Trophoblast cell (in vitro differentiated cells and primary cell): ENCODE data around the gene NOXRED1.

Experiments used
- DNase-seq, 2 donors: peaks; one replicate each; pipeline ENCODE4 v3.0.0-alpha.2; 2016
- H2AFZ ChIP-seq: 2 replicates; pipeline ENCODE4 v1.6.1; 2013; ENCODE audit warnings: low read length, moderate library complexity, mild to moderate bottlenecking; ENCODE audit not compliant: insufficient read depth, poor library complexity
- H2AK5ac ChIP-seq: 2 replicates; pipeline ENCODE4 v1.6.1; 2013; ENCODE audit warnings: mild to moderate bottlenecking, low read length
- H2BK120ac ChIP-seq: 2 replicates; pipeline ENCODE4 v1.6.1; 2013; ENCODE audit warnings: low read length, mild to moderate bottlenecking, moderate library complexity; ENCODE audit not compliant: insufficient read depth, poor library complexity
- H2BK12ac ChIP-seq: 2 replicates; pipeline ENCODE4 v1.6.1; 2013; ENCODE audit warnings: mild to moderate bottlenecking, low read length, moderate library complexity
- H2BK5ac ChIP-seq: 2 replicates; pipeline ENCODE4 v1.6.1; 2013; ENCODE audit warnings: low read length, low read depth, moderate library complexity, mild to moderate bottlenecking; ENCODE audit not compliant: poor library complexity
- H3K14ac ChIP-seq: 2 replicates; pipeline ENCODE4 v1.6.1; 2013; ENCODE audit warnings: mild to moderate bottlenecking, low read length
- H3K18ac ChIP-seq: 2 replicates; pipeline ENCODE4 v1.6.1; 2013; ENCODE audit warnings: mild to moderate bottlenecking, low read length
- H3K23ac ChIP-seq: 2 replicates; pipeline ENCODE4 v1.6.1; 2013; ENCODE audit warnings: low read length
- H3K27ac ChIP-seq: 2 replicates; pipeline ENCODE4 v1.5.1; 2013; ENCODE audit warnings: low read depth, mild to moderate bottlenecking, inconsistent platforms, low read length, moderate library complexity
- H3K27me3 ChIP-seq: 2 replicates; pipeline ENCODE4 v1.6.1; 2013; ENCODE audit warnings: inconsistent platforms, mild to moderate bottlenecking, low read length, moderate library complexity; ENCODE audit not compliant: insufficient read depth
- H3K36me3 ChIP-seq, 2 experiments: 1 replicate in 1 of 2; 2 replicates in 1 of 2; pipeline ENCODE4 v1.6.1; 2013; ENCODE audit warnings: low read length in 2 of 2, mild to moderate bottlenecking in 2 of 2, moderate library complexity in 1 of 2; ENCODE audit not compliant: insufficient read depth in 2 of 2, control insufficient read depth in 1 of 2
- H3K4ac ChIP-seq: 2 replicates; pipeline ENCODE4 v1.6.1; 2013; ENCODE audit warnings: low read depth, mild to moderate bottlenecking, low read length, moderate library complexity
- H3K4me1 ChIP-seq, 2 experiments: 1 replicate in 1 of 2; 2 replicates in 1 of 2; pipeline ENCODE4 v1.6.1; 2013; ENCODE audit warnings: low read length in 2 of 2, mild to moderate bottlenecking in 2 of 2, moderate library complexity in 1 of 2; ENCODE audit not compliant: insufficient read depth in 2 of 2, control insufficient read depth in 1 of 2
- H3K4me2 ChIP-seq: 2 replicates; pipeline ENCODE4 v1.6.1; 2013; ENCODE audit warnings: inconsistent platforms, mild to moderate bottlenecking, low read length, moderate library complexity
- H3K4me3 ChIP-seq: 2 replicates; pipeline ENCODE4 v1.5.1; 2013; ENCODE audit warnings: mild to moderate bottlenecking, low read depth, low read length, inconsistent platforms
- H3K79me1 ChIP-seq: one replicate; pipeline ENCODE4 v1.6.1; 2013; ENCODE audit warnings: low read length
- H3K79me2 ChIP-seq: 2 replicates; pipeline ENCODE4 v1.6.1; 2013; ENCODE audit warnings: low read length, mild to moderate bottlenecking; ENCODE audit not compliant: control insufficient read depth, insufficient read depth, poor library complexity
- H3K9ac ChIP-seq: 2 replicates; pipeline ENCODE4 v1.6.1; 2013; ENCODE audit warnings: mild to moderate bottlenecking, low read length
- H3K9me3 ChIP-seq: 2 replicates; pipeline ENCODE4 v1.6.1; 2013; ENCODE audit warnings: low read depth, mild to moderate bottlenecking, control low read depth, inconsistent platforms, low read length; ENCODE audit not compliant: insufficient read depth
- H4K12ac ChIP-seq: 2 replicates; pipeline ENCODE4 v1.6.1; 2013; ENCODE audit warnings: low read depth, mild to moderate bottlenecking, low read length, moderate library complexity
- H4K8ac ChIP-seq: 2 replicates; pipeline ENCODE4 v1.6.1; 2013; ENCODE audit warnings: low read depth, mild to moderate bottlenecking, low read length, moderate library complexity
- H4K91ac ChIP-seq: one replicate; pipeline ENCODE4 v1.6.1; 2013; ENCODE audit warnings: low read depth, mild to moderate bottlenecking, low read length, moderate library complexity
- WGBS: extraction: QIAGEN DNeasy Blood & Tissue Kit; methylation state at CpG from one replicate; pipeline ENCODE4 v1.1.7; 2013; ENCODE audit warnings: missing lambda C conversion rate; ENCODE audit not compliant: insufficient read length, insufficient coverage; ENCODE audit errors: extremely low coverage; 5-methylcytosine and 5-hydroxymethylcytosine counted together

The NOXRED1 gene

DNA sequence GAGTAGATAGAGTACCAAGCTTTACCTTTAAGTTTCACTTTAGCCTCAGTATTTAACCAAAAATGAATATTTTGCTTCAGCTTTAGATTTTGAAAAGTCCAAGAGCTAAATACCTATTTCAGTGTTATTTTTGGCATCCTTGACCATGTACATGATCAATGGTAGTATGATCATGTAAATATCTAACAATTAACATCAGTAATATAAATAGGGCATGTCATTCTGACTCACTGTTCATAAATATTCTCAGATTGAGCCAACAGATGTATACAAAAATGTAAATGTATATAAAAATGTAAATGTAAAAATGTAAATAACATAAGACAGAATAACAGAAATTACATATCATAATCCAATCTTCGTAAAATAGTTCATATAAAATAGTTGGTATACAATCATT is 15.3 kb upstream of the NOXRED1 start:
- no peak overlapping the region for H3K9ac ChIP-seq
- no CpG with 5 or more reads among the region's 1 CpG for WGBS
- H3K23ac ChIP-seq, result no peak overlapping the region
- H3K9me3 ChIP-seq, result no peaks in the 10 kb centered on the region
- no peaks in the 10 kb centered on the region for H3K79me2 ChIP-seq
- peaks cover 10 to 40% of the 10 kb centered on the region in 2 experiments for H3K36me3 ChIP-seq
- no peak overlapping the region for H4K8ac ChIP-seq
- H3K4me2 ChIP-seq, result no peak overlapping the region
- H3K79me1 ChIP-seq, result no peaks in the 10 kb centered on the region
- no peak overlapping the region for H3K18ac ChIP-seq
- no peak for DNase-seq
- no peak overlapping the region for H4K12ac ChIP-seq
- no peak overlapping the region for H2AFZ ChIP-seq
- H2BK5ac ChIP-seq, result no peak overlapping the region
- H2BK120ac ChIP-seq, result no peak overlapping the region
- no peak overlapping the region for H2BK12ac ChIP-seq
- no peak overlapping the region for H3K27ac ChIP-seq
- no peak overlapping the region for H4K91ac ChIP-seq
- H3K27me3 ChIP-seq, result no peaks in the 10 kb centered on the region
- H3K4ac ChIP-seq, result no peak overlapping the region
- no peaks in the 10 kb centered on the region for H3K4me1 ChIP-seq
- no peak overlapping the region for H2AK5ac ChIP-seq
- no peak overlapping the region for H3K4me3 ChIP-seq
- no peak overlapping the region for H3K14ac ChIP-seq

DNA sequence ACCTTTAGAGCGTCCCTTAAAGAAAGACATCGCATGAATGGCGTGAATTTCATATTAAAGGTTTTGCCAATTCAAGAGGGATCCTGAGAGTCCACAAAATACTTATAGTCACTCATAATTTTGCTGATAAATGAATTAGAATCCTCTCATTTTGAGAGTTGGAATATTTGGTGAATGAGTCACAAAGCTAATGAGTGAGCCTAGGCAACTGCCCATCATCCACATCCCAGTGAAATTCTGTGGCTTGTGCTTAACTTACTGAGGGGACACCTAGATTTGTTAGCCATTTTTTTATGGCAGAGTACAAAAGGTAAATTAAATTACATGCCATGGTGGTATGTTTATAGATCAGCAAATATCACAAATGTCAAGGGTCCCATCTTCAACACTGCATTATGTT is 12.7 kb upstream of the NOXRED1 start:
- no peaks in the 10 kb centered on the region for H3K9me3 ChIP-seq
- no peak overlapping the region for H3K9ac ChIP-seq

GRCh38 chr14:77426396-77426795 is 3.1 kb upstream of the NOXRED1 start:
- Histone ChIP-seq H4K8ac (no peak overlapping the region), H3K27ac (no peak overlapping the region), H3K14ac (no peak overlapping the region), H3K4me1 (no peaks in the 10 kb centered on the region), H2AFZ (no peak overlapping the region), H3K9me3 (no peaks in the 10 kb centered on the region), H3K79me2 (no peaks in the 10 kb centered on the region), H3K23ac (no peak overlapping the region), H4K12ac (no peak overlapping the region), H3K18ac (no peak overlapping the region), H2AK5ac (no peak overlapping the region), H3K4ac (no peak overlapping the region), H2BK12ac (no peak overlapping the region), H3K9ac (no peak overlapping the region), H3K4me2 (no peak overlapping the region), H4K91ac (no peak overlapping the region), H3K4me3 (no peak overlapping the region), H3K27me3 (no peaks in the 10 kb centered on the region), H2BK120ac (no peak overlapping the region), H3K79me1 (no peaks in the 10 kb centered on the region), H3K36me3 (peaks cover 21 to 46% of the 10 kb centered on the region in 2 experiments), H2BK5ac (no peak overlapping the region)
- WGBS, result no CpG with 5 or more reads among the region's 3 CpGs
- no peak for DNase-seq

More for the DNA sequence above, 12.7 kb upstream of the NOXRED1 start:
- Histone ChIP-seq H3K23ac (no peak overlapping the region), H3K14ac (no peak overlapping the region), H3K36me3 (peaks cover 9 to 22% of the 10 kb centered on the region in 2 experiments), H3K27me3 (no peaks in the 10 kb centered on the region), H4K12ac (no peak overlapping the region), H3K18ac (no peak overlapping the region), H2BK120ac (no peak overlapping the region), H2AFZ (no peak overlapping the region), H2BK12ac (no peak overlapping the region), H3K79me2 (no peaks in the 10 kb centered on the region), H3K4me3 (no peak overlapping the region), H2BK5ac (no peak overlapping the region), H3K27ac (no peak overlapping the region), H2AK5ac (no peak overlapping the region), H3K4me1 (no peaks in the 10 kb centered on the region), H3K4ac (no peak overlapping the region), H4K91ac (no peak overlapping the region), H3K79me1 (no peaks in the 10 kb centered on the region), H4K8ac (no peak overlapping the region), H3K4me2 (no peak overlapping the region)
- no peak for DNase-seq
- no CpG with 5 or more reads among the region's 3 CpGs for WGBS

DNA sequence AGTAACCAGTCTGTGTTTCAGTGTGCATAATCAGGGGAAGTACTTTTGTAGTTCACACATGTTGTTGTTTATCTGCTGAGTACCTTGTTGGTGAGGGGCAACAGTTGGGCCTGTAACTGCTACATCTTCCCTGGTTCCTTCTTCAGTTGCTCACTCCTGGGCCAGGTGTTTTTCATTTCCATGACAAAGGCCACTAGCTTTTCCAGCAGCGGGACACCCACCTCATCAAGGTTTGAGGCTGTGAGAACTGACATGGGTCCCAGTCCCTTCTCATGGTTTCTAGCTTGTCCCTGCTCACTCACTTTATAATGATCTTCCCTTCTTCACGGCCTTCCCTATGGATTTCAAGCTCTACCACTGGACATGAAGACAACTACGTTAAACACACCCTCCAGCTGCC is 1.5 kb upstream of the NOXRED1 start:
- whole genome bisulfite sequencing, result no CpG with 5 or more reads among the region's 3 CpGs
- Histone ChIP-seq H3K4me3 (no peak overlapping the region), H3K4me2 (no peak overlapping the region), H4K8ac (no peak overlapping the region), H3K9ac (no peak overlapping the region), H2BK12ac (no peak overlapping the region), H3K18ac (no peak overlapping the region), H3K79me2 (no peaks in the 10 kb centered on the region), H2BK5ac (no peak overlapping the region), H3K14ac (no peak overlapping the region), H3K36me3 (peaks cover 21 to 45% of the 10 kb centered on the region in 2 experiments), H2BK120ac (no peak overlapping the region), H3K4me1 (no peaks in the 10 kb centered on the region), H3K27ac (no peak overlapping the region), H4K12ac (no peak overlapping the region), H2AFZ (no peak overlapping the region), H3K79me1 (no peaks in the 10 kb centered on the region), H3K9me3 (no peaks in the 10 kb centered on the region), H3K23ac (no peak overlapping the region), H2AK5ac (no peak overlapping the region), H3K27me3 (no peaks in the 10 kb centered on the region), H3K4ac (no peak overlapping the region), H4K91ac (no peak overlapping the region)
- no peak for DNase-seq
